ENCODE data around the gene LRIG1. TPM values are rescaled to one million over a fixed set of nuclear protein-coding genes. Genes with fewer than 3 reads are reported as not detected.

LRIG1 gene
- total RNA-seq, 3 donors from 2014 or later: 72.1 to 180 (median 75.3) TPM

GRCh38 chr3:66467996-66468735, 32.7 kb downstream of the LRIG1 start:
- Histone ChIP-seq H3K4me3 (no peak overlapping the region), H3K4me1 (ENCODE audit: low read depth) (peaks cover 41% of the 10 kb centered on the region), H3K9me3 (no peaks in the 10 kb centered on the region), H3K36me3 (ENCODE audit: low read depth) (no peaks in the 10 kb centered on the region)
- ATAC-seq: no peak
- intact Hi-C loops (cut with DNase I, micrococcal nuclease): no loop called here
- no peak for DNase-seq
- no peak for TF ChIP-seq CTCF (IDR thresholded peaks at IDR 0.05)

GRCh38 chr3:66466606-66467270, 34.1 kb downstream of the LRIG1 start:
- ATAC-seq: no peak
- intact Hi-C loops (cut with DNase I, micrococcal nuclease): no loop called here
- H3K4me1 ChIP-seq (ENCODE audit: low read depth): peaks cover 30% of the 10 kb centered on the region
- H3K36me3 ChIP-seq (ENCODE audit: low read depth): no peaks in the 10 kb centered on the region
- H3K4me3 ChIP-seq: no peak overlapping the region
- no peaks in the 10 kb centered on the region for H3K9me3 ChIP-seq
- DNase-seq: no peak
- TF ChIP-seq CTCF (IDR thresholded peaks at IDR 0.05): no peak

- TF ChIP-seq CTCF (IDR thresholded peaks at IDR 0.05): no peak
- intact Hi-C loops (cut with DNase I, micrococcal nuclease): no loop called here
- DNase-seq (no peak), ATAC-seq (no peak)
- no peak overlapping the region for H3K4me3 ChIP-seq
- peaks cover 24% of the 10 kb centered on the region for H3K4me1 ChIP-seq (ENCODE audit: low read depth)
- H3K9me3 ChIP-seq: no peaks in the 10 kb centered on the region
- H3K36me3 ChIP-seq (ENCODE audit: low read depth): no peaks in the 10 kb centered on the region
Measured at GRCh38 chr3:66465587-66465986, 35.2 kb downstream of the LRIG1 start.

GRCh38 chr3:66465034-66465433, 35.8 kb downstream of the LRIG1 start:
- H3K4me1 ChIP-seq (ENCODE audit: low read depth): peaks cover 24% of the 10 kb centered on the region
- intact Hi-C loops (cut with DNase I, micrococcal nuclease): no loop called here
- H3K4me3 ChIP-seq: no peak overlapping the region
- ATAC-seq (no peak), DNase-seq (no peak)
- TF ChIP-seq CTCF (IDR thresholded peaks at IDR 0.05): no peak
- no peaks in the 10 kb centered on the region for H3K9me3 ChIP-seq
- no peaks in the 10 kb centered on the region for H3K36me3 ChIP-seq (ENCODE audit: low read depth)

- H3K36me3 ChIP-seq (ENCODE audit: low read depth): no peaks in the 10 kb centered on the region
- intact Hi-C loops (cut with DNase I, micrococcal nuclease): no loop called here
- H3K9me3 ChIP-seq: no peaks in the 10 kb centered on the region
- ATAC-seq (no peak), DNase-seq (no peak)
- TF ChIP-seq CTCF (IDR thresholded peaks at IDR 0.05): no peak
- peaks cover 24% of the 10 kb centered on the region for H3K4me1 ChIP-seq (ENCODE audit: low read depth)
- no peak overlapping the region for H3K4me3 ChIP-seq
Measured at GRCh38 chr3:66464512-66464894, 36.3 kb downstream of the LRIG1 start.
